Thoracic aorta (tissue), 2 donors: Measurements from ENCODE around the gene C1QTNF5. TPM values are rescaled to one million over a fixed set of nuclear protein-coding genes. Genes with fewer than 3 reads are reported as not detected.

Experiments used
- ATAC-seq: fragments of 150-250 bp; one replicate; pipeline ENCODE4 v1.8.0; 2017; ENCODE audit warnings: low read depth; ENCODE audit not compliant: insufficient number of reproducible peaks, low FRiP score
- DNase-seq: peaks from one replicate; pipeline ENCODE4 v3.0.0-alpha.2; 2020; ENCODE audit warnings: low spot score
- H3K27ac ChIP-seq, 2 donors: fragments of 200-600 bp; sonication (generic); 1 replicate in 1 of 2; 2 replicates in 1 of 2; pipeline ENCODE4 v1.5.1; 2016; ENCODE audit warnings: mild to moderate bottlenecking in 2 of 2, moderate library complexity in 2 of 2
- H3K27me3 ChIP-seq: fragments of 200-600 bp; sonication (generic); replicated peaks from 2 replicates; pipeline ENCODE4 v1.6.0; 2016; ENCODE audit warnings: mild to moderate bottlenecking; ENCODE audit not compliant: insufficient read depth
- H3K36me3 ChIP-seq: fragments of 200-600 bp; sonication (generic); one replicate; pipeline ENCODE4 v1.5.1; 2016
- H3K4me1 ChIP-seq, 2 donors: fragments of 200-600 bp; sonication (generic); 1 replicate in 1 of 2; 2 replicates in 1 of 2; pipeline versions ENCODE4 v1.5.1 to v1.6.0; 2016; ENCODE audit warnings: low read depth in 2 of 2, mild to moderate bottlenecking in 1 of 2; ENCODE audit not compliant: control insufficient read depth in 1 of 2
- H3K4me3 ChIP-seq: fragments of 200-600 bp; sonication (generic); 2 replicates; pipeline ENCODE4 v1.5.1; 2016; ENCODE audit warnings: mild to moderate bottlenecking
- H3K9me3 ChIP-seq: fragments of 200-600 bp; sonication (generic); 2 replicates; pipeline ENCODE4 v1.5.1; 2016
- CTCF ChIP-seq: fragments of 200-600 bp; sonication (generic); IDR thresholded peaks from one replicate; pipeline ENCODE4 v1.5.1; 2019; ENCODE audit warnings: antibody characterized with exemption
- total RNA-seq, 2 donors: library from RNA; depleted of rRNA; stranded (reverse); fragments of >200 nt; gene quantifications; one replicate each; pipeline versions ENCODE4 v1.1.0 to v1.2.3, GENCODE V29; 2016

C1QTNF5 gene
- total RNA-seq, 2 donors from 2014 or later: 53.2 to 98.2 TPM

DNA sequence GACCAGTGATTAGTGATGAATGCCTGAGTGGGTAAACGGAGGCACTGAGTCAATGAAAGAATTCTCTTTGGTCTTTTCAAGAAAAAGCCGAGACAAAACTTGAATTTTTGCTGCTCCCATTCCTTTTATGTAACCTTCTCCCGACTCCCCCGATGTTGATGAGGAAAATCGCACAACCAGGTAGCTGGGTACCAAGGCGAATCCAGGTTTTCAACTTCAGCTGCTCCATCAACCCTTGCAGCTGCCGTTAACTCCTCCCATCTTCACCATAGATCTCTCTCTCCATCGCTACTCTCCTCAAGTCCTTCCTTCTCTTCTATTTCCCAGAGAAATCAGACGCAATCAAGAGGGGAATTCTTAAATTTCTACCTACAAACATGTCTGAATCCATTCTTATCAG, 41.4 kb upstream of the C1QTNF5 start:
- H3K9me3 ChIP-seq: no peaks in the 10 kb centered on the region
- peaks cover 5 to 16% of the 10 kb centered on the region in 2 donors for H3K4me1 ChIP-seq
- H3K36me3 ChIP-seq: no peaks in the 10 kb centered on the region
- H3K4me3 ChIP-seq: peak overlapping the region; percentile 69
- DNase-seq (no peak), ATAC-seq (no peak)
- H3K27ac ChIP-seq: no peak overlapping the region
- H3K27me3 ChIP-seq: no peaks in the 10 kb centered on the region
- TF ChIP-seq CTCF: no peak

DNA sequence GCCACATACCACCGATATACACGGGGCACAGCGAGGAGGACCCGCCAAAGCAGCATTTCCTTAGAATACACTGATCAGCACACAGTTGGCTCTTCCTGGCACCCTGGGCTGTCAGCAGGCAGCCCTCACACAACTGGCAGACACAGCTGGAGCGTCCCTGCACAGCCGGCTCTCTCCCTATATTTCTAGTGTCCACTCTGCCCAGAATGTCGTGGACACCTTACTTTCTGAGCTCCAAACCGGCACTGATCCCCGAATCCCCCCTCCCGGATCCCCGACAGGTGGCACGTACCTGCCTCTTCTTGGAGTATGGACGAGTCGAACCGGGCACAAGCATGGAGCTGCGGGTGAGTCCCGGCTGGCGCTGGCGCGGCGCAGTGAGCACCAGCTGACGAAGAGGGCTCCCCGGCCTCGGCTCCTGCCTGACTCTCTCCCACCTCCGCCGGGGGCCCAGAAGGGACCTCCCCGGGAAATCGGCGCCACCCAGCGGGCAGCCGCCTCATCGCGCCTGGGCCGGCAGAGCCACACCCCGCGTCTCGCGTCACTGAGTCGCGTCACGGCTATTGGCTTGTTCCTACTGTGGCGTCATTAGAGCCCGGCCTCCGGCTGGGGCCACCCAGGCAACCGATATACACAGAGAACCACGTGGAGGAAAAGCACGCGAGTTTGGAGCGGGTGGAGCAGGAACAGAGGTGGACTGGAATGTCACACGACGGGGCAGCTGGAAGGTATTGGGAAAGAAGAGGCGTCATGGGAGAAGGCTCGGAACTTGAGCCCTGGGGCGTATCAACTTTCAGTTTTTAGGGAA, 40.7 kb upstream of the C1QTNF5 start, which contains the start of gene USP2:
Gene USP2 (minus strand): TSS at position 510 of the 808 bp plus-strand sequence. CDS start 8,210 bp downstream, outside the sequence.
- H3K27ac ChIP-seq: no peak within 1 kb of the TSS
- no peaks in the 10 kb centered on the region for H3K27me3 ChIP-seq
- peaks cover 5 to 19% of the 10 kb centered on the region in 2 donors for H3K4me1 ChIP-seq
- DNase-seq: peak; percentile 92
- H3K36me3 ChIP-seq: no peaks in the 10 kb centered on the region
- H3K4me3 ChIP-seq: peak within 1 kb of the TSS; percentile 69
- peak; percentile 97 for ATAC-seq
- TF ChIP-seq CTCF: peak; percentile 90
- H3K9me3 ChIP-seq: no peaks in the 10 kb centered on the region

GRCh38 chr11:119380827-119381180, 40.1 kb upstream of the C1QTNF5 start:
- Histone ChIP-seq H3K4me3 (peak overlapping the region; percentile 69), H3K27me3 (no peaks in the 10 kb centered on the region), H3K27ac (no peak overlapping the region), H3K4me1 (peaks cover 8 to 25% of the 10 kb centered on the region in 2 donors), H3K9me3 (no peaks in the 10 kb centered on the region), H3K36me3 (no peaks in the 10 kb centered on the region)
- ATAC-seq: no peak
- no peak for DNase-seq
- no peak for TF ChIP-seq CTCF

DNA sequence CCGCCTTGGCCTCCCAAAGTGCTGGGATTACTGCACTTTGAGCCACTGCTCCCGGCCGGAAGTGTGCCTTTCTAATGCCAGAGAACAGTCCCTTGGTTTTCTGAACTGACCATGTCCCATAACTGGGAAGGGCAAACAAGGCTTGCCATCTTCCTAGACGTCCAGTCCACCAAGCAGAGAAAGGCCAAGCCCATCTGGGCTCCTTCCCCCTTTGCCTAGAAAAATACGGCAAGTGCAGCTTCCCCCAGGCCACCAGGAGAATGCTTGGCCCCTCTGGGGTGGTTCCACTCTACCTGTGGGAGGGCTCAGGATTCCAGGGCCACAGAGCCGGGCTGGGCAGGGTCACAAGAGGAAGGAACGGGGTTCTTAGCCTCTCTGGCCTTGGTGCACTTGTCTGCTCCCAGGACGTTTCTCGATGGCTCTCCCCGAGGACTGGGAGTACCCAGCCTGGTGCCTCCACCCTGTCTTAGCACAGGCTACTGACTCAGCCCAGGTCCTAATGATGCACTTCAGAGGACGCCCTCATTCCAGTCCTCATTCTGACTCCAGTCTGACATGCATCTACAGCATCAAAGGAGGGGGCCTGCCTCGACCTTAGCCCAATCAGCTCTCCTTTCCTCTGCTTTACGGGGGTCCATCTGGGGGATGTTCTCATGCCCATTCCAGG, 39.6 kb upstream of the C1QTNF5 start:
- no peak for ATAC-seq

More for the DNA sequence above, 39.6 kb upstream of the C1QTNF5 start:
- Histone ChIP-seq H3K27me3 (no peaks in the 10 kb centered on the region), H3K4me3 (no peak overlapping the region), H3K4me1 (peaks cover 10 to 30% of the 10 kb centered on the region in 2 donors), H3K27ac (no peak overlapping the region), H3K9me3 (no peaks in the 10 kb centered on the region), H3K36me3 (no peaks in the 10 kb centered on the region)
- no peak for DNase-seq
- no peak for TF ChIP-seq CTCF
